ENCODE results near the gene CHST12.

DNA sequence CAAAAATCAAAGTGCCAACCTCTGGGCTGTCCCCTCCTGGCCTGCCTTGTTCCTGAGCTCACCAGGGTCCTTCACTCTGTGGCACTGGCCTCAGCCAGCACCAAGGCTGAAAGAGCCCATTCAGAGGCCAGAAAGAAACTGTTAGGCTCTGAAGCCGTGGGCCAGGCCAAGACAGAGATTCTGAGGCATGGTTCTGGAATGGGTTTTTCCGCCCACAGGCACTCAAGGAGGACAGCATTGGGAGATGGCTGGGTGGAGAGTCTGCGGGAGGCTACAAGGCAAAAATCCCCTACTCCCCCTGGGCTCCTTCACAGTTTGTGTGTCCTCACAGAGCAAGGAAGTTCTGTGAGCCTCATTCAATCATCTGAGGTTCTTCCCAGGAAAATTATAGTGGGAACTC is 41.1 kb downstream of the CHST12 start:
- no peak for TF ChIP-seq GATA2 (IDR thresholded peaks at IDR 0.05; ENCODE audit: low read depth, low read length)
- no peak for TF ChIP-seq GATA3 (IDR thresholded peaks at IDR 0.05; ENCODE audit: low read depth, low read length)

Measured in SH-SY5Y (cell line).